ENCODE measurements around the gene RAB7A. TPM values are rescaled to one million over a fixed set of nuclear protein-coding genes. Genes with fewer than 3 reads are reported as not detected.
A peak's percentile ranks its signal among the peaks of the same experiment; 100 is the strongest.

RAB7A gene
- total and polyA plus RNA-seq, 10 of the 15 experiments (the other 5 are each of a cell fraction or from before 2014, with no cell fraction given) = 40.3 to 212 (median 160) TPM

- ChIA-PET RAD21 (ENCODE audit: unreplicated experiment) (interaction anchor here (0.6 to 3.2 kb wide), 30 partner anchors 9 to 565 kb away, joined by 3 to 112 read pairs (median 4); partner anchors contain the start of genes RAB7A and RPN1), POLR2A (interaction anchor here (0.5 to 3.0 kb wide), 14 partner anchors 30 to 199 kb away, joined by 3 to 15 read pairs (median 5); partner anchors contain the start of genes ACAD9, RAB7A and RPN1), SMC1A (ENCODE audit: uncharacterized antibody, unreplicated experiment) (interaction anchor here (0.7 to 4.2 kb wide), 29 partner anchors 9 to 346 kb away, joined by 3 to 101 read pairs (median 4); partner anchors contain the start of genes ACAD9 and RAB7A), CTCF (interaction anchor here (0.6 to 10.1 kb wide), 50 partner anchors 9 to 566 kb away, joined by 3 to 244 read pairs (median 4); partner anchors contain the start of genes ACAD9, RAB7A and RPN1)
- H3K4me3 ChIP-seq = peak overlapping the region; percentile 83
- no peaks in the 10 kb centered on the region for H3K36me3 ChIP-seq (ENCODE audit: control insufficient read depth in 2 of 2, insufficient read depth in 2 of 2, low read length in 1 of 2)
- H3K27me3 ChIP-seq (replicated peaks in 1 of 2; ENCODE audit: control insufficient read depth in 2 of 2, insufficient read depth in 2 of 2, low read length in 1 of 2) = no peaks in the 10 kb centered on the region
- WGBS (ENCODE audit: insufficient coverage, insufficient replicate concordance, low lambda C conversion rate, missing lambda C conversion rate) = under 1% methylated on average over 66 of the region's 67 CpGs
- H4K20me1 ChIP-seq (ENCODE audit: control insufficient read depth, insufficient read depth) = no peaks in the 10 kb centered on the region
- H3K9me3 ChIP-seq (replicated peaks; ENCODE audit: control insufficient read depth, insufficient read depth, low read length) = no peaks in the 10 kb centered on the region
- in situ Hi-C loops (cut with MboI) (loop anchor here (5.0 kb wide), 1 partner anchor 112 kb away; no protein-coding TSS in a partner anchor), intact Hi-C loops (cut with micrococcal nuclease; ENCODE audit: unreplicated experiment) (loop anchor here (1.0 to 2.0 kb wide), 5 partner anchors 30 to 198 kb away; partner anchors contain the start of genes ACAD9, RAB7A and RPN1)
- FAIRE-seq = peak; percentile 85
- BruUV-seq (replicated peaks) = no TSS peak
- peaks cover 5% of the 10 kb centered on the region for H3K79me2 ChIP-seq (ENCODE audit: control insufficient read depth, insufficient read depth, low read length)
- peak; percentile 93 for DNase-seq (ENCODE audit: low read depth, low spot score)
- H3K4me1 ChIP-seq (ENCODE audit: control insufficient read depth, insufficient read depth, low read length) = 0 out of 2 replicates have a peak, but pooled peaks cover under 1% of the 10 kb centered on the region
- peak overlapping the region; percentile 100 for H3K4me2 ChIP-seq (ENCODE audit: control insufficient read depth, insufficient read depth)
- H3K27ac ChIP-seq (ENCODE audit: control insufficient read depth, insufficient read depth) = peak overlapping the region; percentile 98
- peak overlapping the region; percentile 99 for H2AFZ ChIP-seq (ENCODE audit: control insufficient read depth, low read depth, low read length)
- H3K9ac ChIP-seq (ENCODE audit: control insufficient read depth, insufficient read depth, low read length) = peak overlapping the region; percentile 96
- ATAC-seq = peak; percentile 99
- TF ChIP-seq SREBF1 (IDR thresholded peaks at IDR 0.05; ENCODE audit: low read length) (no peak; the same call in 1 of the 2 replicates), IKZF2 (IDR thresholded peaks at IDR 0.05) (peak; percentile 66 to 82), TARDBP (IDR thresholded peaks at IDR 0.05; ENCODE audit: borderline replicate concordance) (0 out of 2 replicates have a peak, but pooled peaks have one; percentile 65), ESRRA (IDR thresholded peaks at IDR 0.05; ENCODE audit: low read length) (peak; percentile 34), ZBTB4 (CRISPR knock-in tag; IDR thresholded peaks at IDR 0.05) (no peak), NR2C2 (IDR thresholded peaks at IDR 0.05; ENCODE audit: borderline replicate concordance, control insufficient read depth, insufficient read length, low read depth) (no peak), ASH2L (IDR thresholded peaks at IDR 0.05; ENCODE audit: borderline replicate concordance, low read depth) (no peak), ZNF384 (IDR thresholded peaks at IDR 0.05; ENCODE audit: borderline replicate concordance, low read depth, low read length) (no peak), CHD1 (IDR thresholded peaks at IDR 0.05; ENCODE audit: low read depth, low read length) (0 out of 2 replicates have a peak, but pooled peaks have one; percentile 53), IRF3 (IDR thresholded peaks at IDR 0.05) (no peak), KLF5 (IDR thresholded peaks at IDR 0.05; ENCODE audit: partially characterized antibody) (peak; percentile 75), ELK1 (IDR thresholded peaks at IDR 0.05; ENCODE audit: low read depth, low read length) (peak; percentile 64), SMAD1 (IDR thresholded peaks at IDR 0.05; ENCODE audit: low read depth, partially characterized antibody) (no peak), SP1 (IDR thresholded peaks at IDR 0.05; ENCODE audit: low read depth, low read length) (peak; percentile 23), MTA2 (IDR thresholded peaks at IDR 0.05; ENCODE audit: low read depth) (peak; percentile 43; the same call in 1 of the 2 replicates), ZNF24 (IDR thresholded peaks at IDR 0.05) (peak; percentile 51; the same call in 1 of the 2 replicates), NFXL1 (IDR thresholded peaks at IDR 0.05; ENCODE audit: borderline replicate concordance) (no peak), KDM1A (IDR thresholded peaks at IDR 0.05; ENCODE audit: borderline replicate concordance) (no peak)
These were observed 45.2 kb upstream of the RAB7A start for GRCh38 chr3:128680603-128681368.

All from GM12878 (cell line).